Embryonic facial prominence (tissue), 1 donor: ENCODE measurements around the gene KAZN.

Experiments used
- DNase-seq: peaks from one replicate; pipeline ENCODE4 v3.0.0-alpha.2; 2016; ENCODE audit errors: extremely low spot score

The KAZN gene

DNA sequence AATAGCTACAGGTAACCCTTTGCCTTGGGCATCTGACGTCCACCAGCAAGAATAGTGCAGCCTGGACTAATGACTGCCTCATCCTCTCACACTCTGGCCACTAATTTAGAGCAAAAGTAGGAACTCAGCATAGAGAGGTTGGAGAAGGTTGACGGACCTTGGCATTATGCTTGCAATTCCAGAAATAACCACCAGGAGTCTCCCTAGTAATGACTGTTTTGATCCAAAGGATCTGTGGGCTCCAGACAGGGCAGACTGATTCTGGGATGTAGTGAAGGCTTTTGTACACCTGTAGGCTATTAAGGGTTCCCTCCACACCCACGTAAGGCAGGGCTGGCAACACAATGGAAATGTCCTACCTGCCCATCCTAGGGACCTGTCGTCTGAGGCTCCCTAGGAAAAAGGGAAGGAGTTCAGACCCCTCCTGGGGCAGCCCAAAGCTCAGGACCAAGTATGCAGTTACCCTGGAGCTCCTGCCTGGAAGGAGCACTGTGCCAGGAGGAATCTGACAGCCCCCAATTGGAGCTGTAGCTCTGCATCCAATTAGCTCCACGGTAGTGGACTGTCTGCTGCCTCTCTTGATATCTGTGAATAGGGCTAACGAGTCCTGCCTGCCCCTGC is 464.1 kb downstream of the KAZN start:
- DNase-seq = no peak

DNA sequence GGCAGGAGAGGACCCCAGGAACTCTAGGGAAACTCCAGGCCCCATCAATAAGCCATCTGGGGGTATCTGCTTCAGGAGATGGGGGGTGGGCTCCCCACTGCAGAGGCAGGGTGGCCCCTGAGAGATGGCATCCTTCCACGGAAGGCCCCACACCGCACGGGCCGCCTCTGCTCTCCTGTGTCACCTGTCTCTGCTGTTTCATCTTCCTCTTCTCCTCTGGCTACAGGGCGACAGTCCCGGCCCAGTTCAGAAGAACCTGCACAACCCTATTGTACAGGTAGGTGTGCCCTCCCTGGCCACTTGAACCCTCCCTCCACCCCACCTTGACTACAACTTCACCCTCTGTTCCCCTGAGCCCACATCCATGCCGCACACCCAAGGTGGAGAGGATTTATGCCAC is 464.9 kb downstream of the KAZN start:
- DNase-seq = no peak

DNA sequence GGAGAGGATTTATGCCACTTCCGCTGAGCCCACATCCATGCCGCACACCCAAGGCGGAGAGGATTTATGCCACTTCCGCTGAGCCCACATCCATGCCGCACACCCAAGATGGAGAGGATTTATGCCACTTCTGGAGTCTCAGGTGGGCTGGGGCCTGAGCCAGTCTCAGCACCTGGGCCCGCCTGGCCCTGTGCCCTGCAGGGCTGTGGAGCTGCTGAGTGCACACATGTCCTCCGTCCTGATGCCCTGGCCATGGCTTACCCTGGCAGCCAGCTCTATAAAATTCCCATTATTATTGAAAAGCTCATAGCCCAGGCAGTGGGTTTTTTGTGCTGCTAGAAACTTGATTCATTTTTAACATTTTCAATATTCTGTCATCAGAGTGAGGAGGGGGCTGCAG is 465.3 kb downstream of the KAZN start:
- no peak for DNase-seq

DNA sequence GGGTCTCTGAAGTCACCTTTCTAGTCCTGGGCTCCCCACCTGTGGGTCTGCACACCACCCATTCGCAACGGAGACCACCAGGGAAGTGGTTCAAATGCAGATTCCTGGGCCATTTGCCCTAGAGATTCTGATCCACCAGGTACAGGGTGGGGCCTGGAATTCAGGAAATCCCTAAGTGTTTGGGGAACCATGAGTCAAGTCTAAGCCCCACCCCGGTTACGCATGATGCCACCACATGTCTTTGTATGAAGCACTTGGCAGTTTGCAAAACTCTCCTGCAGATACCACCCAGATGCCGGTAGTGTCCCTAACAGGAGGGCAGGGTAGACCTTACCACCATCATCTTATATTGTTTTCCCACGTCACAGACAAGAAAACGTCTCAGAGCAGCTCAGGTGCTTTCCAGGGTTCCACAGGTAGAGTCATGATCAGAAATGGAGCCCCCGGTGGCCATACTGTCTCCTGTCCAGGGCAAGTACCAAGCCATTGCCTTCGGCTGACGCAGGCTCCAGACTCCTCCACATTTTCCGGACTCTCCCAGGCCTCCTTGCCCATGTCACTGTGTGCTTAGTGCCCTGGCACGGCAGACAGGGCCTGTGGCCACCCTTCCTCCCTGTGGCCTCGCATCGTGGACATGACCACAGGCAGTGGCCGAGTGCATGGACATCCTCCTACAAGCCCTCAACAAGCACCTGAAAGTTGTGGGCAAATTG is 465.9 kb downstream of the KAZN start:
- no peak for DNase-seq

DNA sequence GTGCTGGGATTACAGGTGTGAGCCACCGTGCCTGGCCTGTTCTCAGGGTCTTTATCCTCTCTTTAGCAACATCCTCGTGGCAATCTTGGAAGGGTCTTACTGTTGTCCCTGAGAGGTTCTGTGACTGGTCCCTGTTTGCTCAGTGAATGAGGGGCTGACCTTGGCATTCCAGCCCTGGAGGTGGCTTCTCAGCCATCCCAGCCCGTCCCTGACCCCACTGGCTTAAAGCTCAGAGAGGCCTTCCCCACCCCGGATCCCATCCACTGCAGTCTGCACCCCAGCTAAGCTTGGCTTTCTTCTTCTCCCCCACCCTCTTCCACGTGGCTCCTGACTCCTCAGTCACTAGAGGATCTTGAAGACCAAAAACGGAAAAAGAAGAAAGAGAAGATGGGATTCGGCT is 466.8 kb downstream of the KAZN start:
- DNase-seq = no peak

DNA sequence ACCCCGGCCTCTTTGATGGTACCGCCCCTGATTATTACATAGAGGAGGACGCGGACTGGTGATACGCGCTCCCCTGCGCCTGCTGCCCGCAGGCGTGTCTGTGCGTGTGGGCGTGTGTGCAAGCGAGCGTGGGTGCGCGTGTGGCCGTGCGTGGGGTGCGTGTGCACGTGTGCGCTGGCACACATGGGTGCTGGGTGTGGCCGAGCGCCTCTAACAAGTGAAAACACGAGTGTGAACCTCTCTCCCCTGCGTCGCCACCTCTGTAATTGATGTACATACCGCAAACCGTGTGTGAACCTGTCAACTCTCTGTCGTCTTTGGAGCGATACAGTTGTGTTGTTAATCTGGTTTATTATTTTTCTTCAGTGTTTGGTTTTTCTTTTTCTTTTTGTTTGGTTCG is 467.3 kb downstream of the KAZN start:
- DNase-seq = no peak

DNA sequence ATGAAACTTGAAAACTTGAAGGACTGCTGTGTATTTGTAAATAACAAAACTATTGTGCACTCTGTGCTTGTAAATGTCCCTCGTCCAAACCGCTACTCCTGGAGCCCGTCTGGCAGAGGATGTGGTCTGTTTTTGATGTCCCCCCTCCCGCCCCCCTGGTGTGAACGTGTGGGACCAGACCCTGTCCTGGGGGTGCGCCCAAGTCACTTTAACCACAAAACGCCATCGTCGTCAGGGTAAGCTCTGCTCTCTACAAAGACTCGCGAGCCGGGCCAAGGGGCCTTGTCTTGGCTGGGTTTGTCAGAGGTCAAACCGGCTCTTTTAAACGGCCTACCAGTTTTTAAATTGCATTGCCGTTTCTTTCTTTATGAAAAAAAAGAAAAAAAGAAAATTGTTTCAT is 467.7 kb downstream of the KAZN start:
- no peak for DNase-seq

DNA sequence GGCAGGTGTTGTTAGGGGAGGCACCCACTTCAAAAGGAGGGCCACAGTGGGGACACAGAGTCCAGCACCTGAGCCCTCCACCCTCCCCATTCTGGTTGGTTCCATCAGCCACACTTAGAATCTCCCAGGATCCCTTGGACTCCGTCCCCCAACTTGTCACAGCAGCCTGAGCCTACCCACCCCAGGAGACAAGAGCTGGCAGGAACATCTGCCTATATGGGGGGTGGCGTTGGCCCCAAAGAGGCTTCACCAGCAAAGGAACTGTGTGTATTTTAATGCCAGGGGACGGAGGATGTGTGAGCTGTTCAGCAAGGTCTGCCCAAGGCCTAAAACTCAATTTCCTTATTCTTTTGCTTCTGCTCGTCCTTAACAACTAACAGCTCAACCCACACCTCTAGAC is 468.7 kb downstream of the KAZN start:
- DNase-seq = no peak

DNA sequence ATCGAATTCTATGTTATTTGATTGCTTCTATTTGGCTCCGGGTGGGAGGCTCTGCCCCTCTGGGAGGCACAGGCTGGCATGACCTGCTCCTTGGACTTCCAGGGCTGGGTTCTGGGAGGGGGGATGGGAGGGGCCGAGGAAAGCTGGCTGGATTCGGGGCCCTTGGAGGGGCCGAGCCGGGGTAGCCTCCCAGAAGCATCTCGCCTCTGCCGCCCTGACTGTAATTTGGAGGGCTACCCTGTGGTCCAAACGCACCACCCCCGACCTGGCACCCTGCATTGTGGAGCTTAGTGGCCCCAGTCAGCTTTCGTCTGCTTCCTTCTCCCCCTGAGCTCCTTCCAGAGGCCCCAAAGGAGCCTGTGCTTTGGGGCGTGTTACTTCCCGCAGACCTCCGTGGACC is 469.7 kb downstream of the KAZN start:
- DNase-seq = no peak

DNA sequence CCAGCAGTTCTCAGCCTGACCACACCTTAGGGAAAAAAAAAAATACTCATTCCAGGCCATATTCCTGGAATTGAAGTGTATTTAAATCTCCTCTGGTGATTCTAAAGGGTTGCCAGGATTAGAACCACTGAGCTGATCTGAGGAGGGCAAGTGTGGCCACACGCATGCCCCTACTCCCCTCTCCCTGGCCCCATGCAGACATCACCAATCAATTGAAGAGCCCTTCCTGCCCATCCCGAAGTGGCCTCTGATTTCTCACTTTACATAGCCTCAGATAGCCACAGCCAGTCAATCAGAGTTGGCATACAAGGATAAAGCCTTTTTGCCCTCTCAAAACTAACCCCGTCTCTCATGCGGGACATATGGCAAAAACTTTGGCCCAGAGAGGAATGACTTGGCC is 470.5 kb downstream of the KAZN start:
- no peak for DNase-seq

DNA sequence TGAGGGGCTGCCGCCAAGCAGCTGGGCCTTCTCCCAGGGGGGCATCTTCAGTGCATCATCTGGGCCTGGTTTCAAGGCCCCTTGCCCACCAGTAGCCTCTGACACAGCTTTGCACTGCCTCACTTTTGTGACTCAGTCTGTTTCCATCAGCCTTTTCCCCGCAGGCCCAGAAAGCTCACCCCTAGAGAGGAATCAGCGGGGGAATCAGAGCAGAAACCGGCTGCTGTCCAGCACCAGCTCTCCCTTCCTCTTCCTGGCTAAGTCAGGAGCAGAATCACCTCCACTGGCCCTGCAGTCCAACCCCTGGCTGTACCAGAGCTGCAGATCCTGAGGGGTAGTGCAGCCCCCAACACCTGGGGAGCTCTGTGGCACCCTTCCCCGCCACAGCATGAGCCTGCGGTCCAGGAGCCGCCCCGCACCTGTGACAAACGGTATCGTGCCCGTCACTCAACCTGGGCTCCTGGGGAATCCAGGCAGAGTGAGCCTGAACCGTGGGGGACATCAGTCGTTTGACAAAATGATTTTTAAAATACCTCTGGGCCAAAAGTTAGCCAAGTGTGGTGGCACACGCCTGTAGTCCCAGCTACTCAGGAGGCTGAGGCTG is 471.8 kb downstream of the KAZN start:
- no peak for DNase-seq

DNA sequence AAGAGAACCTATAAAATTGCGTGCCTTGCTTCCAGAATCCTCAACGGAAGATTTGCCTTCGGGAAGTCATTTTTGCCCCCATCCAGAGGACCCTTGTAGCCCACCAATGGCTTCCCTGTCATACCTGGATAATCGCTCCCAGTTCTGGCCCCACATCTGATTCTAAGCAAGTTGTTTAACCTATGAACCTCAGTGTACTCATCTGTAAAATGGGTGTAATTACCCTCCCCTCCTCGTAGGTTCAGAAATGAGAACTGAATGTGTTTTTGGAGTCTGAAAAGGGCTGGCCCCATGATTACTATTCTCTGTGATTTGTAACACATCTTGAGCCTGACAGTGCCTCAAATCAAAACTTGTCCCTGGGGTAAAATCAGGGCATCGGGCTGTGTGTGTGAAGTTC is 473.5 kb downstream of the KAZN start:
- no peak for DNase-seq

DNA sequence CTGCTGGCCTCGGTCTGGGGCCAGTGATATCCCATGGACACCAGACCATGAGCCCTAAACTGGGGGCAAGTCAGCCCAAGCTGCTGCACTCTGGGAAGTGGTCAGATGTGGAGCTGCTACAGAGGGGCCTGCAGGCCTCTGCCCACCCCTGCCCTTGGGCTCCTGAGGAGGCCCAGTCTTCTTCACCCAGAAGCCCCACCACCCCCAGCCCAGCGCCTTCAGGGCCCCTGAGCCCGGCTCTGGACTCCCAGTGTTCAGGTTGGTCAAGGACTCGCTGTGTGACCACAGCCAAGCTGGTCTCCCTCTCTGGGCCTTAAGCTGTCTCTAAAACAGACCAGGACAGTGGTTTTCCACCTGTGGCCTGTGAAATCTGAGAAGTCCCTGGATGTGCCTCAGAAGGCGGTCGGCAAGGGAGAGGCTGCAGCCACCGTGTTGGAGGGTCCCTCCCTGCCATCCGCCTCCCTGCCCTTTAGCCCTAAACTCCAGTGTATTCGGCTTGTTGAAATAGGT is 475.4 kb downstream of the KAZN start:
- no peak for DNase-seq

DNA sequence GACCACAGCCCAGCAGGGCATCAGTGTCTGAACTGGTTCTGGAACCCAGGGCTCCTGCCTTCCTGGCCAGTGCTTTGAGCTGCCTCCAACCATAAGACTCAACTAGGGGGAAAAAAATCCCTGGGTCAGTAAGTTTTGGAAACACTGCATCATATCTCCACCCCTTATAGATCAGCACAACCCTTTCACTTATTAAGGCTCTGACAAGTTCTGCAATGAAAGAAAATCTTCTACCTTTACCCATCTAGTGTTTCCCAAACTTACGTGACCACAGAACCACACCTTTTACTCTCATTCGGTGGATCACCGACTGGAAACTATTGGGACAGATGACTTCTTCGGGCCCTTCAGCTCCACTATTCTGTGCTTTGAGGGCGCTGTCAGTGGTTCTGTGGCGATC is 476.7 kb downstream of the KAZN start:
- DNase-seq = no peak

DNA sequence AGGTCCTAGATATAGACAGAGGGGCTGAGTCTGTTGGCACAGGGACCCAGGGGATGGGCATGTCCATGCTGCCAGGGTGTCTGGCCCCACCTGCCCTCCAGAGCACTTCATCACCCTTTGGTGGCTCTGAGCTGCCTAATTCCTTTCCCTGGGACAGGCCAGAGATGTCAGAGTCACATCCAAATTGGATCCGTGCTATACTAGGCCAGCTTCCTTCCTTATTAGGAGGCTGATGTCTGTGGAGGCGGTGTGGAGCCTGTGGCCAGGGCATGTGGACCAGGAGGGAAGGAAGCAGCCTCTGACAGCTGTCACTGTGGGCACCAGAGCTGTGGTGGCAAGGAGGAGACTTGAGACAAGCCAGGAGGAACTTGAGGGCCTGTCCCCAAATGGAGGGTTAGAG is 477.3 kb downstream of the KAZN start:
- no peak for DNase-seq

DNA sequence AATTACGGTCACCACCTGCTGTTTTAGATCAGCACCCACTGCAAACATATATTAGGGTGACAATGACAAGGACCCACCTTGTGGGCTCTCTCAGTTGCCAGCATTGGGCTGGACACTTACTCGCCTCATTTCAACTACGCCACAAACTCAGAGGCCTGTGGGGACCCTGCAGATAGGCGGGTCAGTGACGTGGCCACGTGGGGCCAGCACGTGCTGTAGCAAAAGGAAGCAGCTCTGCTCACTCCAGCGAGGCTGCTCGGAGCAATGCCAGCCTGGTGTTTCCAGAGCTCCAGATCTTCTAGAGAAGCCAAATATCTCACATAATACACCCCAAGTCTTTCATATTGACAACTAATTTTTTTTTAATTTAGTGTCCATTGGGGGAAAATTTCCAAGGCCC is 478.3 kb downstream of the KAZN start:
- no peak for DNase-seq

DNA sequence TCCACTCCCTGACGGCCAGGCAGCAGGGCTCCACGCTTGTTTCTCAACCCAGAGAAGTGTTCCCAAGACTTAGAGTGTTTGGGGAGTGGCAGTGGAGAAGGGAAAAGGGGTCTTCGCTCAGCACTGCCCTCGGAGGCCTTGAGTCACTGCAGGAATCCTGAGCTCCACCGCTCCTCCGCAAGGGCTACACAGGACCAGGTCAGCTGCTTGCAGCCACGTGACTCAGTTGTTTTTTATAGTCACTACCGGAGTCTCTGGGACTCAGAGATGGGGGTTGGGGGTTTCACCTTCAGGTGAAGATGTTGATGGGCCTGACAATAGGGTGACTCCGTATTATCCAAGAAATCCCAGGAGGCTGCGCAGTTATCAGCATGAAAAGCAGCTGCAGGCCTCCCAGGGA is 478.9 kb downstream of the KAZN start:
- no peak for DNase-seq

DNA sequence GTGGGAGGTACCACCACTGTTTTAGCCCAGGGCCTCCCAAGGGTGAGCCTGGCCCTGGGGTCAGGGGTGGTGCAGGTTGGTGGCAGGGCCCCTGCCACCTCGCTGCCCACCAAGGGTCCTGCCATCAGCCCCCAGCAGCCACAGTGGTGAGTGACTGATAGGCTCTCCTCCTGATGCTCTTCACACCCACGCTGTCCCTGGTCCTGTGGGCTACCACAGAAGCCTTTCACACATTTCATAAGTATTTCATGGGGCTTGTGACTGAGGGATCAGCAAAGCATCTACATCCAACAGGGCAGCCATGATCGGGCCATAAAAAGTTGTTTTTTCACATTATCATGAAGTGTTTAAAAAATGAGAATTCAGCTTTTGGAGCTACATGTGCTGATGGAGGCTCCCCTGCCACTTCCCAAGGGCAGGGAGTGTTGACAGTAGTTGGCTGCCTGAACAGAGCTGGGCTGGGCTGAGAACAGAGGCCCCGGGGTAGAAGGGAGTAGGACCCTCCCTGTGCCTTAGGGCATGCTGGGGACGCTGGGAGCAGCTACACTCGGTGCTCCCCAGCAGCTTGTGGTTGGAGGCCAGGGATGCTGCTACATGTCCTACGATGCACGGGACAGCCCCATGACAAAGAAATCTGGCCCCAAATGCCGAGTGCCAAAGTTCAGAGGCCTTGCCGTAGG is 482.0 kb downstream of the KAZN start:
- DNase-seq = no peak

DNA sequence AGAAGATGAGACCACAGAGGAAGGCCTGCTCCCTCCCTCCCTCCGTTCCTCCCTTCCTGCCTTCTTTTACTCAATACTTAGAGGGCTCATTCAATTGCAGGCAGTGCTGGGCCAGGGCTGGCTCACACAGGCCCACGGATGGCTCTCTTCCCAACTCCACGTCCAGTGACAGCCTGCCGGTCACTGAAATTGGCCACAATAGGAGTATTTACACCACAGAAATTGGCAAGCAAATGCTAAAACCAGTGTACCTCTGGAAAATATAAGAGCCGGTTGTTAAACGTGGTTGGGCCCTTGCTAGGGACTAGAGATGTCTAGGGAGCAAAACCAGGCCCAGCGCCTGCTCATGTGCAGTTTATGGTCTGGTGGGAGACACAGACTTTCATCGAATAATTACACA is 482.6 kb downstream of the KAZN start:
- DNase-seq = no peak

DNA sequence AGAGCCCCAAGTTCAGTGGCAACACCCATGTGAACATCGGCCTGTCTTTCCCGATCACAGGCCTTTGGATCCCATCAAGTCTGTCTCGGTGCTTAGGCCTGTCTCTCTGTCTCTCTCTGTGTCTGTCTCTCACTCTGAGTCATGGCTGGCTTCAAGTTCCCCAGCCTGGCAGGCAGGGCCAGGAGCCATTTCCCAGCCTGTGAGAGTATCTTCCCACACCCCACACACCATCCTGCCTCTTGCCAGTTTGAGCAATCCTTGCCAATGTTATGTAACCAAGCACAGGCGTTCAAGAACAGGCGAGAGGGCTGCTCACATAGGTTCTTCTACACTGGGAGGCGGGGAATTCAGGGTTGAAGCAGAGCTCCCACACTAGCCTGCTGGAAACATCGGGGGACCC is 485.1 kb downstream of the KAZN start:
- DNase-seq = no peak

DNA sequence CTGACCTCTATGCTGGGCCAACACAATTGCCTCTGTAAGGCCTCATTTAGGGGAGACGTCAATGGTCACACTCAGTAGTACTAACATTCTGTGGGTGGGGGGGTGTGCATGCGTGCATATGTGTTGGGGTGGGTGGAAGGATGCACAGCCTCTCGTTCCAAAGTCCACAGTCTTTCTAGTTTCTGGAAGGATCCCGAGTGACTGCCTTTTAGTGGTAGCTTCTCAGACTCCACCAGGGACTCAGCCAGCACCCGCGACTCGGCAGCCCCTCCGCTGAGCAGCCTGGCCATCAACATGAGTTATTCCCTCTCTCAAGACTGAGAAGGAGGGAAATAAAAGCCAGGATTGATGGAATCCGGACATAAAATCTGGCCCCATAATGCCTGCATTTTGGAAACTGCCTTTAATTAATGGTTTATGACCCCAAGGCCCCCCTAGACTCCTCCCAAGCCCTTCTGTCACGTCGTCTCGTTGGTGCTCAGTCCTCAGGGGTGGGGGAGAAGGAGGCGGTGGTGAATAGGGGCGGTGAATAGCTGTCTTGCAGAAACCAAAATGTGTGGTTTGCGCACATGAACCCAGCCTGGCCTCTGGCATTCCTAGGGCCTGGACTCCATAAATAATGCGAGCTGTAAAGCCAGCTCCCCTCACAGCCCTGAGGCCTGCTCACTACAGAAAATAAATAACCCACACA is 489.9 kb downstream of the KAZN start:
- no peak for DNase-seq
